Measurements from ENCODE around the gene GP9.

Gene GP9

GRCh38 chr3:129023008-129023358, 37.6 kb upstream of the GP9 start:
- Mint-ChIP-seq H3K36me3 (ENCODE audit: low read depth) (no peaks in the 10 kb centered on the region), H3K9me3 (no peaks in the 10 kb centered on the region), H3K27me3 (no peaks in the 10 kb centered on the region), H3K4me3 (no peak overlapping the region), H3K4me1 (ENCODE audit: low read depth) (peaks cover 25% of the 10 kb centered on the region), H3K27ac (no peak overlapping the region)
- no peak for DNase-seq

GRCh38 chr3:129023909-129024308, 36.7 kb upstream of the GP9 start:
- H3K4me3 Mint-ChIP-seq, result no peak overlapping the region
- no peak for DNase-seq
- no peaks in the 10 kb centered on the region for H3K36me3 Mint-ChIP-seq (ENCODE audit: low read depth)
- no peaks in the 10 kb centered on the region for H3K9me3 Mint-ChIP-seq
- peaks cover 22% of the 10 kb centered on the region for H3K4me1 Mint-ChIP-seq (ENCODE audit: low read depth)
- H3K27ac Mint-ChIP-seq, result no peak overlapping the region
- no peaks in the 10 kb centered on the region for H3K27me3 Mint-ChIP-seq

GRCh38 chr3:129025108-129025507, 35.5 kb upstream of the GP9 start:
- Mint-ChIP-seq H3K36me3 (ENCODE audit: low read depth) (no peaks in the 10 kb centered on the region), H3K27ac (no peak overlapping the region), H3K4me1 (ENCODE audit: low read depth) (peaks cover 22% of the 10 kb centered on the region), H3K27me3 (no peaks in the 10 kb centered on the region), H3K4me3 (no peak overlapping the region), H3K9me3 (no peaks in the 10 kb centered on the region)
- peak; percentile 26 for DNase-seq

- peak overlapping the region; percentile 74 for H3K4me3 Mint-ChIP-seq
- H3K4me1 Mint-ChIP-seq (ENCODE audit: low read depth), result peaks cover 22% of the 10 kb centered on the region
These were observed 34.7 kb upstream of the GP9 start for GRCh38 chr3:129025691-129026435.

GRCh38 chr3:129026728-129027543, 33.6 kb upstream of the GP9 start:
- DNase-seq, result peak; percentile 91
- Mint-ChIP-seq H3K9me3 (no peaks in the 10 kb centered on the region), H3K4me1 (ENCODE audit: low read depth) (peaks cover 22% of the 10 kb centered on the region), H3K4me3 (peak overlapping the region; percentile 74), H3K27ac (peak overlapping the region; percentile 96), H3K36me3 (ENCODE audit: low read depth) (no peaks in the 10 kb centered on the region), H3K27me3 (no peaks in the 10 kb centered on the region)

More at GRCh38 chr3:129025691-129026435, 34.7 kb upstream of the GP9 start:
- peak overlapping the region; percentile 96 for H3K27ac Mint-ChIP-seq
- H3K9me3 Mint-ChIP-seq, result no peaks in the 10 kb centered on the region
- no peaks in the 10 kb centered on the region for H3K36me3 Mint-ChIP-seq (ENCODE audit: low read depth)
- peak; percentile 27 for DNase-seq
- H3K27me3 Mint-ChIP-seq, result no peaks in the 10 kb centered on the region

- H3K36me3 Mint-ChIP-seq (ENCODE audit: low read depth), result no peaks in the 10 kb centered on the region
- H3K9me3 Mint-ChIP-seq, result no peaks in the 10 kb centered on the region
- H3K27me3 Mint-ChIP-seq, result no peaks in the 10 kb centered on the region
- peak overlapping the region; percentile 27 for H3K4me3 Mint-ChIP-seq
- peaks cover 18% of the 10 kb centered on the region for H3K4me1 Mint-ChIP-seq (ENCODE audit: low read depth)
- no peak for DNase-seq
- H3K27ac Mint-ChIP-seq, result no peak overlapping the region
These were observed 33.1 kb upstream of the GP9 start for GRCh38 chr3:129027544-129027880.

- Mint-ChIP-seq H3K27ac (no peak overlapping the region), H3K27me3 (no peaks in the 10 kb centered on the region), H3K9me3 (no peaks in the 10 kb centered on the region), H3K4me3 (no peak overlapping the region), H3K4me1 (ENCODE audit: low read depth) (peaks cover 15% of the 10 kb centered on the region), H3K36me3 (ENCODE audit: low read depth) (no peaks in the 10 kb centered on the region)
- DNase-seq, result no peak
These were observed 31.7 kb upstream of the GP9 start for GRCh38 chr3:129028866-129029265.

GRCh38 chr3:129030611-129031010, 30.0 kb upstream of the GP9 start:
- H3K4me3 Mint-ChIP-seq, result no peak overlapping the region

GRCh38 chr3:129031476-129032215, 28.9 kb upstream of the GP9 start:
- H3K4me1 Mint-ChIP-seq (ENCODE audit: low read depth), result peaks cover 19% of the 10 kb centered on the region

More at GRCh38 chr3:129030611-129031010, 30.0 kb upstream of the GP9 start:
- no peaks in the 10 kb centered on the region for H3K27me3 Mint-ChIP-seq
- DNase-seq, result no peak
- H3K4me1 Mint-ChIP-seq (ENCODE audit: low read depth), result peaks cover 19% of the 10 kb centered on the region
- H3K27ac Mint-ChIP-seq, result no peak overlapping the region
- no peaks in the 10 kb centered on the region for H3K9me3 Mint-ChIP-seq
- no peaks in the 10 kb centered on the region for H3K36me3 Mint-ChIP-seq (ENCODE audit: low read depth)

GRCh38 chr3:129032716-129033115, 27.9 kb upstream of the GP9 start:
- Mint-ChIP-seq H3K9me3 (no peaks in the 10 kb centered on the region), H3K36me3 (ENCODE audit: low read depth) (no peaks in the 10 kb centered on the region), H3K27me3 (no peaks in the 10 kb centered on the region), H3K4me3 (no peak overlapping the region), H3K27ac (no peak overlapping the region), H3K4me1 (ENCODE audit: low read depth) (peaks cover 16% of the 10 kb centered on the region)
- DNase-seq, result no peak

More at GRCh38 chr3:129031476-129032215, 28.9 kb upstream of the GP9 start:
- Mint-ChIP-seq H3K9me3 (no peaks in the 10 kb centered on the region), H3K27ac (no peak overlapping the region), H3K36me3 (ENCODE audit: low read depth) (no peaks in the 10 kb centered on the region), H3K4me3 (no peak overlapping the region), H3K27me3 (no peaks in the 10 kb centered on the region)
- DNase-seq, result no peak

- H3K36me3 Mint-ChIP-seq (ENCODE audit: low read depth), result no peaks in the 10 kb centered on the region
- H3K27me3 Mint-ChIP-seq, result no peaks in the 10 kb centered on the region
- no peaks in the 10 kb centered on the region for H3K9me3 Mint-ChIP-seq
- no peak for DNase-seq
- no peak overlapping the region for H3K4me3 Mint-ChIP-seq
- no peak overlapping the region for H3K27ac Mint-ChIP-seq
- peaks cover 16% of the 10 kb centered on the region for H3K4me1 Mint-ChIP-seq (ENCODE audit: low read depth)
These were observed 27.4 kb upstream of the GP9 start for GRCh38 chr3:129033151-129033550.

- peaks cover 16% of the 10 kb centered on the region for H3K4me1 Mint-ChIP-seq (ENCODE audit: low read depth)
- H3K9me3 Mint-ChIP-seq, result no peaks in the 10 kb centered on the region
- H3K27ac Mint-ChIP-seq, result no peak overlapping the region
- no peak for DNase-seq
- H3K4me3 Mint-ChIP-seq, result no peak overlapping the region
- no peaks in the 10 kb centered on the region for H3K27me3 Mint-ChIP-seq
- H3K36me3 Mint-ChIP-seq (ENCODE audit: low read depth), result no peaks in the 10 kb centered on the region
These were observed 26.8 kb upstream of the GP9 start for GRCh38 chr3:129033633-129034321.

- H3K4me1 Mint-ChIP-seq (ENCODE audit: low read depth), result peaks cover 17% of the 10 kb centered on the region
- H3K27me3 Mint-ChIP-seq, result no peaks in the 10 kb centered on the region
- H3K36me3 Mint-ChIP-seq (ENCODE audit: low read depth), result no peaks in the 10 kb centered on the region
- no peak overlapping the region for H3K4me3 Mint-ChIP-seq
- DNase-seq, result no peak
- H3K27ac Mint-ChIP-seq, result no peak overlapping the region
- no peaks in the 10 kb centered on the region for H3K9me3 Mint-ChIP-seq
These were observed 25.9 kb upstream of the GP9 start for GRCh38 chr3:129034642-129035041.
